K562 (cell line): ENCODE results near the gene NQO2. TPM values are rescaled to one million over a fixed set of nuclear protein-coding genes. Genes with fewer than 3 reads are reported as not detected.

Experiments
- BACH1 ChIP-seq: fragments of 200-800 bp; sonication (Bioruptor generic); IDR thresholded peaks from 2 replicates; pipeline ENCODE4 v1.6.1; 2016; ENCODE audit warnings: missing genetic modification characterization, missing compliant biosample characterization
- ERF ChIP-seq: fragments of 450-650 bp; formaldehyde crosslinking; IDR thresholded peaks from 2 replicates; pipeline ENCODE4 v1.4.0; 2020; ENCODE audit warnings: mild to moderate bottlenecking, mixed read lengths
- ETV5 ChIP-seq: sonication (generic); formaldehyde crosslinking; IDR thresholded peaks from 2 replicates; pipeline ENCODE4 v1.4.0; 2020; ENCODE audit warnings: low read depth, mild to moderate bottlenecking, missing genetic modification reagents
- FUS ChIP-seq: fragments of 200-400 bp; formaldehyde crosslinking; optimal IDR thresholded peaks from 2 replicates; pipeline ENCODE3; 2017; ENCODE audit warnings: low read depth, low read length
- HNRNPUL1 ChIP-seq: fragments of 200-400 bp; formaldehyde crosslinking; IDR thresholded peaks from 2 replicates; pipeline ENCODE4 v1.6.1; 2017; ENCODE audit warnings: low read length
- KDM2B ChIP-seq: fragments of 250-450 bp; sonication (Bioruptor Pico); IDR thresholded peaks from 2 replicates; pipeline ENCODE4 v1.8.0; 2021; ENCODE audit warnings: mild to moderate bottlenecking, moderate library complexity
- KLF13 ChIP-seq: fragments of 450-650 bp; IDR thresholded peaks from 2 replicates; pipeline ENCODE4 v1.6.1; 2016; ENCODE audit warnings: missing genetic modification characterization, low read depth, mild to moderate bottlenecking, missing compliant biosample characterization, moderate library complexity, borderline replicate concordance
- MEF2D ChIP-seq: conservative IDR thresholded peaks from 2 replicates; pipeline ENCODE4 v1.6.1; 2016; ENCODE audit warnings: low read depth, missing genetic modification characterization, missing compliant biosample characterization
- MYC ChIP-seq, 2 experiments: fragments of 250-450 bp in 1 of 2; sonication (Bioruptor Pico) in 1 of 2; IDR thresholded peaks; 2 replicates each; pipeline versions ENCODE4 v1.5.1 to v1.6.1; 2012 to 2021; ENCODE audit warnings: low read depth in 2 of 2, borderline replicate concordance in 1 of 2, improper control_type of control experiment in 1 of 2, low read length in 1 of 2, mild to moderate bottlenecking in 1 of 2, moderate library complexity in 1 of 2
- NCOR1 ChIP-seq: fragments of 450-650 bp; IDR thresholded peaks from 2 replicates; pipeline ENCODE4 v1.6.1; 2016; ENCODE audit warnings: mild to moderate bottlenecking, moderate library complexity
- POLR2B ChIP-seq: fragments of 450-650 bp; IDR thresholded peaks from 2 replicates; pipeline ENCODE4 v1.6.1; 2018; ENCODE audit warnings: low read depth; ENCODE audit not compliant: partially characterized antibody
- RBM17 ChIP-seq: fragments of 200-400 bp; formaldehyde crosslinking; IDR thresholded peaks from 2 replicates; pipeline ENCODE4 v1.6.1; 2017; ENCODE audit warnings: low read depth, mild to moderate bottlenecking, low read length, borderline replicate concordance
- RCOR1 ChIP-seq, 2 experiments: IDR thresholded peaks; 2 replicates each; pipeline ENCODE4 v1.6.1; 2012; ENCODE audit warnings: low read depth in 2 of 2, low read length in 2 of 2, borderline replicate concordance in 1 of 2, improper control_type of control experiment in 1 of 2
- SIN3B ChIP-seq: fragments of 450-650 bp; IDR thresholded peaks from 2 replicates; pipeline ENCODE4 v1.6.1; 2017; ENCODE audit warnings: low read depth, mild to moderate bottlenecking, moderate library complexity
- SMAD2 ChIP-seq: fragments of 150-350 bp; IDR thresholded peaks from 2 replicates; pipeline ENCODE4 v1.6.1; 2014; ENCODE audit warnings: low read depth, mild to moderate bottlenecking, low read length
- SREBF2 ChIP-seq: sonication (generic); formaldehyde crosslinking; IDR thresholded peaks from 2 replicates; pipeline ENCODE4 v1.4.0; 2020; ENCODE audit warnings: mild to moderate bottlenecking, missing genetic modification reagents
- U2AF2 ChIP-seq: fragments of 200-400 bp; formaldehyde crosslinking; optimal IDR thresholded peaks from 2 replicates; pipeline ENCODE3; 2017; ENCODE audit warnings: low read depth, mild to moderate bottlenecking, low read length
- XRCC5 ChIP-seq: fragments of 200-400 bp; formaldehyde crosslinking; IDR thresholded peaks from 2 replicates; pipeline ENCODE4 v1.6.1; 2017; ENCODE audit warnings: low read depth, mild to moderate bottlenecking, low read length
- ZBTB17 ChIP-seq: fragments of 450-650 bp; formaldehyde crosslinking; IDR thresholded peaks from 2 replicates; pipeline ENCODE4 v1.4.0; 2020; ENCODE audit warnings: mild to moderate bottlenecking
- ZC3H4 ChIP-seq: sonication (generic); formaldehyde crosslinking; IDR thresholded peaks from 2 replicates; pipeline ENCODE4 v1.9.0; 2021; ENCODE audit warnings: missing genetic modification reagents, borderline replicate concordance
- ZNF174 ChIP-seq: fragments of 250-450 bp; sonication (Bioruptor Pico); IDR thresholded peaks from 2 replicates; pipeline ENCODE4 v1.4.0; 2020; ENCODE audit warnings: mild to moderate bottlenecking
- ZNF717 ChIP-seq: fragments of 250-450 bp; sonication (Bioruptor Pico); IDR thresholded peaks from 2 replicates; pipeline ENCODE4 v1.5.0; 2021
- polyA plus RNA-seq, 8 experiments: library from polyadenylated mRNA; depleted of rRNA in 4 of 8; stranded (reverse) in 5 of 8; unstranded in 3 of 8; fragments of >200 nt; fragmentation: Nextera tagmentation in 2 of 8; fragmentation: Illumina TruSeq in 1 of 8; extraction: Ambion mirVana in 2 of 8; extraction: Trizol in 1 of 8; gene quantifications; 2 replicates each; pipeline versions ENCODE4 v1.2.1 to v1.2.3, GENCODE V29; 2011 to 2014; ENCODE audit warnings: inconsistent platforms in 1 of 8, missing spikeins in 1 of 8
- total RNA-seq, 7 experiments: library from RNA; depleted of rRNA in 6 of 7; stranded (reverse); fragments of >200 nt in 6 of 7; fragmentation: Illumina TruSeq in 2 of 7; extraction: Trizol in 2 of 7; gene quantifications; 2 replicates each; pipeline versions ENCODE4 v1.2.1 to v1.2.3, GENCODE V29; 2011 to 2021; ENCODE audit warnings: low replicate concordance in 1 of 7
- TF ChIP-seq, protein P1 (sequence below): fragments of 450-650 bp; formaldehyde crosslinking; IDR thresholded peaks from 2 replicates; pipeline ENCODE4 v1.4.0; 2020; ENCODE audit warnings: mild to moderate bottlenecking, moderate library complexity
- TF ChIP-seq, protein P2 (sequence below): fragments of 250-450 bp; sonication (Bioruptor Pico); IDR thresholded peaks from 2 replicates; pipeline ENCODE4 v1.5.0; 2021; ENCODE audit warnings: mild to moderate bottlenecking, moderate library complexity

NQO2 gene
- total and polyA plus RNA-seq, 9 of the 15 experiments (the other 6 are each of a cell fraction or from before 2014, with no cell fraction given) = 54.6 to 214 (median 116) TPM

DNA sequence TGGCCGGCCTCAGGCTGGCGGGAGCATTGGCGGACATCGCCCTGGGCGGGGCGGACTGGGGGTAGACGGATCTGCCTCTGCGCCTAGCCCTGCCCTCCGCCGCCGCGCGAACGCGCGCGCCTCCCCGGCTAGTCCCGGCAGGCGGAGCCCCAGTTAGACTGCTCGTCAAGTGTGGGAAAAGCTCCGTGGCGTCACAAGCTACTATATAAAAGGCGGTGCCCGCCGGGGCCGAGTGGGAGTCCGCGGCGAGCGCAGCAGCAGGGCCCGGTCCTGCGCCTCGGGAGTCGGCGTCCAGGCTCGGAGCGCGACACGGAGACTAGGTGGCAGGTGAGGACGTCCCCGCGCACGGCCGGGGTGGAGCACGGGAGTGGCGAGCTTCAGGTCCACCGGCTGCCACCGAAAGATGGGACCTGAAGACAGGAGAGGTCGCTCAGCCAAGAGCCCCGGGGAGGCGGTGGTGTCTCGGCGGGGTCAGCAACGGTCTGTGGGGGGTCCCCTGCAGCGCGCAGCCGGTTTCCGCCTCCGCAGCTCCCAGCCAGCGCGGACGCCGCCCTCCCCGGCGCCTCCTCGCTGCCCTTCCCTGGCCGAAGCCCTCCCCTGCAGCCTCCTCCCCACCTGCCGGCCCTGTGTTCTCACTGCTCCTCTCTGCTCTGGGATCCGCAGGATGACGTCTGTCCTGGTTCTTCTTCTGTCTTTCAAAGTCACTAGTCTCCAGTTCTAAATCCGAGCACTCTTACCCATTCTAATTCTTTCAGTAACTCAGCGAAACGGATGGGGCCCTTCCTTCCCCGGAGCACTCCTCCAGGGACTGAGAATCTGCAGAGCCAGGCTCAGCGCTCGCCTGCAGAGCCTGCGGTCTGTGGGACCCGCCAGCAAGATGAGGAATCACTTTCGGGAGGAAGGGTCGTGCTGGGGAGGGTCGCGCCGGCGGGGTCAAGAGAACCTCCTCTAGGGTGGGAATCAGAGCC, 64.3 kb downstream of the NQO2 start (continued):
- TF ChIP-seq, protein P1, sequence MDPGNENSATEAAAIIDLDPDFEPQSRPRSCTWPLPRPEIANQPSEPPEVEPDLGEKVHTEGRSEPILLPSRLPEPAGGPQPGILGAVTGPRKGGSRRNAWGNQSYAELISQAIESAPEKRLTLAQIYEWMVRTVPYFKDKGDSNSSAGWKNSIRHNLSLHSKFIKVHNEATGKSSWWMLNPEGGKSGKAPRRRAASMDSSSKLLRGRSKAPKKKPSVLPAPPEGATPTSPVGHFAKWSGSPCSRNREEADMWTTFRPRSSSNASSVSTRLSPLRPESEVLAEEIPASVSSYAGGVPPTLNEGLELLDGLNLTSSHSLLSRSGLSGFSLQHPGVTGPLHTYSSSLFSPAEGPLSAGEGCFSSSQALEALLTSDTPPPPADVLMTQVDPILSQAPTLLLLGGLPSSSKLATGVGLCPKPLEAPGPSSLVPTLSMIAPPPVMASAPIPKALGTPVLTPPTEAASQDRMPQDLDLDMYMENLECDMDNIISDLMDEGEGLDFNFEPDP (CRISPR knock-in tag) = peak; percentile 61; the same call in 1 of the 2 replicates
- TF ChIP-seq ETV5 (CRISPR knock-in tag) = no peak; the same call in 1 of the 2 replicates
- TF ChIP-seq SMAD2 = no peak
- TF ChIP-seq BACH1 (tag) = no peak
- TF ChIP-seq U2AF2 = no peak
- TF ChIP-seq FUS = no peak
- peak; percentile 50; the same call in 1 of the 2 replicates for TF ChIP-seq KDM2B (CRISPR knock-in tag)
- TF ChIP-seq HNRNPUL1 = no peak
- TF ChIP-seq RCOR1 (IDR thresholded peaks at IDR 0.05; ENCODE audit: borderline replicate concordance in 1 of 2, low read depth in 2 of 2, low read length in 2 of 2) = 0 out of 4 replicates have a peak, but pooled peaks of 1 of the 2 experiments have one; percentile 28
- no peak for TF ChIP-seq ZNF174 (CRISPR knock-in tag)
- no peak for TF ChIP-seq ERF (CRISPR knock-in tag)
- no peak for TF ChIP-seq KLF13
- no peak for TF ChIP-seq MYC (IDR thresholded peaks at IDR 0.05; ENCODE audit: low read depth, low read length)
- peak; percentile 80; the same call in 1 of the 2 replicates for TF ChIP-seq MYC (CRISPR knock-in tag; IDR thresholded peaks at IDR 0.05; ENCODE audit: borderline replicate concordance, low read depth)
- peak; percentile 41; the same call in 1 of the 2 replicates for TF ChIP-seq XRCC5
- TF ChIP-seq ZNF717 = peak; percentile 25; the same call in 1 of the 2 replicates
- no peak for TF ChIP-seq SREBF2
- no peak for TF ChIP-seq MEF2D (tag)
- TF ChIP-seq ZBTB17 (CRISPR knock-in tag) = peak; percentile 79; the same call in 1 of the 2 replicates
- peak; percentile 91 for TF ChIP-seq POLR2B
- no peak for TF ChIP-seq RBM17
- TF ChIP-seq SIN3B = no peak; the same call in 1 of the 2 replicates
- TF ChIP-seq NCOR1 = no peak
- TF ChIP-seq, protein P2, sequence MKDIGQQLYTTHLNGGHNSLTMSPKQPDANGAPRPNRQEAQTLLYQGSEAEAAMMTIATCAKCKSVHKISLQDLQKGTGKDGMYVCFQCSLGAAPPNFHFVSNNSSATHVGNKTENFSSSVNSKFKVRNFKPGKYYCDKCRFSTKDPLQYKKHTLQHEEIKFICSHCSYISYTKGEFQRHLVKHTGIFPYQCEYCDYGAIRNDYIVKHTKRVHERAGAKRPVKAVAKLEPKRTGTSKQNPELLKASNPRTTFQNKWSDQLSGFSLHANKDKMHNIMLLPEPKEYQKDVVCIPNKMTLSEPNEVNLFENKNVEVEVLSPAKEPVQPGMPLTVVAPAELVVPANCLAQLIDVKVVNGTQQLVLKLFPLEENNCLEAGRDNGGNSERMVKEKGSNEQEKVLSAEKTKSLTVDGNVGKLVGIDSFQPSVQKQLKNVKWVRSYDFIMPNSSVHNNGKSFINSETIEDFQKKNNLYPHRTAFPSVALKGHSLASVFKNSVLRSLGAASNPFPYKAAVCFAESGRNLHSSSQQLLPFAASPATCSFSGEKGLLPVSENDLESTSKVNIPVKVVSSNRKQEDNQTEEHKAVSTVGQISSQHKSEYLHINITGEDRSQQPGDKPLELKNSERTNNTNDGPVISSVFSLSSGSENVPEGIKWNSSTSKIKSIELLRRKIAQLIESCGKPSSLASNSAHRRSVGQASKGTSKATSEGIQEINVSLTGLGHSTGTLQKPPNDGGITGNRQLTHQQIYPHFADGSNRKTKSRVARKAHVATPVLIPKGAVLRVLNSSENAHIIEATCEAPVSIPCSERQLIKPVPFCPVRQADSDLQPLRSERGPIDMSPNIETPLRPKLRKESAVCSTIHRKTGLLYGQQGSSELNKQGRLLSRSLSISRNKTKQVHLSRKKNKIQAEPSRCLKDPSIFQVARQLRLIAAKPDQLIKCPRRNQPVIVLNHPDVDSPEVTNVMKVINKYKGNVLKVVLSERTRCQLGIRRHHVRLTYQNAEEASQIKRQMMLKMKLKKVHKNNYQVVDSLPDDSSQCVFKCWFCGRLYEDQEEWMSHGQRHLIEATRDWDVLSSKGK (CRISPR knock-in tag) = no peak
- no peak for TF ChIP-seq ZC3H4 (CRISPR knock-in tag)
